Stimulated activated memory B cell treated with anti-CD40 and anti-IgM and Interleukin-4, amounts not matched to agents 10 μg/mL and 1 μg/mL and 100 μg/mL, for 72 hours (primary cell): ENCODE results near the gene HYOU1.
A peak's percentile ranks its signal among the peaks of the same experiment; 100 is the strongest.
"Not testable (repeated sequence)": the region's sequence is repeated elsewhere in the genome, so short reads cannot be mapped to it uniquely, and the experiment has no call there.

Experiments used
- ATAC-seq: fragments of 150-1000 bp; cut with Tn5 transposase; 2 replicates; pipeline ENCODE4 v1.10.0; 2021
- H3K27ac Mint-ChIP-seq: one replicate; pipeline ENCODE4 v1.8.0; 2022; ENCODE audit warnings: mild to moderate bottlenecking, mixed read lengths
- H3K27me3 Mint-ChIP-seq: one replicate; pipeline ENCODE4 v1.8.0; 2022; ENCODE audit warnings: mixed read lengths
- H3K36me3 Mint-ChIP-seq: one replicate; pipeline ENCODE4 v1.8.0; 2022; ENCODE audit warnings: mixed read lengths
- H3K4me1 Mint-ChIP-seq: one replicate; pipeline ENCODE4 v1.8.0; 2022; ENCODE audit warnings: mixed read lengths
- H3K4me3 Mint-ChIP-seq: one replicate; pipeline ENCODE4 v1.8.0; 2022; ENCODE audit warnings: mild to moderate bottlenecking, moderate library complexity, mixed read lengths
- H3K9me3 Mint-ChIP-seq: one replicate; pipeline ENCODE4 v1.8.0; 2022; ENCODE audit warnings: mixed read lengths

HYOU1 gene

DNA sequence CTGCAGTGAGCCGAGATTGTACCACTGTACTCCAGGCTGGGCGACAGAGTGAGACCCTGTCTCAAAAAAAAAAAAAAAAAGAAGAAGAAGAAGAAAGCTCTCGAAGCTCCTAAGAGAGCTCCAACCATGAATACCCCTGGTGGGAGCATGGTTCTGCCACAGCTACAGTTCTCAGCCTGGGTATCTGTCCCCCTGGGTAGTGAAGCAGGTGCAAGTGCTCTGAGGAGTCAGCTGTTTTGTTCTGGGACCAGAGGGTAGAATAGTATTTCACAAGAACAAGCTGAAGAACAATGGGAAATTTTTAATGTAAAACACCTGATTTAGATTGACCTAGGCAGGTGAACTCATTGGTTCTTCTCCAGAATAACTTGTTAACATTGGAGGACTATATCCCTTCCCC is 4.3 kb upstream of the HYOU1 start:
- H3K9me3 Mint-ChIP-seq, result no peaks in the 10 kb centered on the region
- H3K27me3 Mint-ChIP-seq, result no peaks in the 10 kb centered on the region
- peaks cover 30% of the 10 kb centered on the region for H3K4me1 Mint-ChIP-seq
- no peak overlapping the region for H3K27ac Mint-ChIP-seq
- ATAC-seq, result no peak
- no peaks in the 10 kb centered on the region for H3K36me3 Mint-ChIP-seq
- H3K4me3 Mint-ChIP-seq, result no peak overlapping the region

DNA sequence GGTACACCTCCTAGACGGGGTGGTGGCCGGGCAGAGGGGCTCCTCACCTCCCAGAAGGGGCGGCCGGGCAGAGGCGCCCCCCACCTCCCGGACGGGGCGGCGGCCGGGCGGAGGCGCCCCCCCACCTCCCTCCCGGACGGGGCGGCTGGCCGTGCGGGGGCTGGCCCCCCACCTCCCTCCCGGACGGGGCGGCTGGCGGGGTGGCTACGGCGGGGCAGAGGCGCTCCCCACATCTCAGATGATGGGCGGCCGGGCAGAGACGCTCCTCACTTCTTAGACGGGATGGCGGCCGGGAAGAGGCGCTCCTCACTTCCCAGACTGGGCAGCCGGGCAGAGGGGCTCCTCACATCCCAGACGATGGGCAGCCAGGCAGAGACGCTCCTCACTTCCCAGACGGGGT is 2.1 kb upstream of the HYOU1 start:
- Mint-ChIP-seq H3K36me3 (peaks cover 18% of the 10 kb centered on the region), H3K4me1 (peaks cover 32% of the 10 kb centered on the region)
- H3K27me3 Mint-ChIP-seq, H3K4me3 Mint-ChIP-seq, H3K27ac Mint-ChIP-seq, H3K9me3 Mint-ChIP-seq, ATAC-seq: not testable (repeated sequence)

- Mint-ChIP-seq H3K27ac (peak overlapping the region; percentile 95), H3K4me3 (peak overlapping the region; percentile 91), H3K27me3 (no peaks in the 10 kb centered on the region), H3K36me3 (peaks cover 42% of the 10 kb centered on the region), H3K9me3 (no peaks in the 10 kb centered on the region), H3K4me1 (peaks cover 58% of the 10 kb centered on the region)
- peak; percentile 3 for ATAC-seq
These were observed 495 bp downstream of the HYOU1 start for GRCh38 chr11:119056421-119056999.

GRCh38 chr11:119055901-119056300 is 1.1 kb downstream of the HYOU1 start:
- no peaks in the 10 kb centered on the region for H3K9me3 Mint-ChIP-seq
- H3K4me1 Mint-ChIP-seq, result peaks cover 64% of the 10 kb centered on the region
- H3K27me3 Mint-ChIP-seq, result no peaks in the 10 kb centered on the region
- no peak for ATAC-seq
- H3K27ac Mint-ChIP-seq, result peak overlapping the region; percentile 95
- peak overlapping the region; percentile 91 for H3K4me3 Mint-ChIP-seq
- H3K36me3 Mint-ChIP-seq, result peaks cover 48% of the 10 kb centered on the region

- Mint-ChIP-seq H3K27me3 (no peaks in the 10 kb centered on the region), H3K4me1 (peaks cover 71% of the 10 kb centered on the region), H3K4me3 (no peak overlapping the region), H3K27ac (no peak overlapping the region), H3K9me3 (no peaks in the 10 kb centered on the region), H3K36me3 (peaks cover 56% of the 10 kb centered on the region)
- no peak for ATAC-seq
These were observed 2.6 kb downstream of the HYOU1 start for GRCh38 chr11:119054418-119054817.

GRCh38 chr11:119052163-119052814 is 4.7 kb downstream of the HYOU1 start:
- no peaks in the 10 kb centered on the region for H3K9me3 Mint-ChIP-seq
- H3K27ac Mint-ChIP-seq, result peak overlapping the region; percentile 61
- H3K36me3 Mint-ChIP-seq, result peaks cover 77% of the 10 kb centered on the region

GRCh38 chr11:119051440-119052162 is 5.4 kb downstream of the HYOU1 start:
- no peaks in the 10 kb centered on the region for H3K27me3 Mint-ChIP-seq
- no peaks in the 10 kb centered on the region for H3K9me3 Mint-ChIP-seq
- peak overlapping the region; percentile 77 for H3K4me3 Mint-ChIP-seq
- peaks cover 58% of the 10 kb centered on the region for H3K4me1 Mint-ChIP-seq
- peak overlapping the region; percentile 61 for H3K27ac Mint-ChIP-seq
- peaks cover 84% of the 10 kb centered on the region for H3K36me3 Mint-ChIP-seq
- ATAC-seq, result peak; percentile 92

More at GRCh38 chr11:119052163-119052814, 4.7 kb downstream of the HYOU1 start:
- ATAC-seq, result no peak
- Mint-ChIP-seq H3K4me1 (peaks cover 59% of the 10 kb centered on the region), H3K4me3 (peak overlapping the region; percentile 77), H3K27me3 (no peaks in the 10 kb centered on the region)

DNA sequence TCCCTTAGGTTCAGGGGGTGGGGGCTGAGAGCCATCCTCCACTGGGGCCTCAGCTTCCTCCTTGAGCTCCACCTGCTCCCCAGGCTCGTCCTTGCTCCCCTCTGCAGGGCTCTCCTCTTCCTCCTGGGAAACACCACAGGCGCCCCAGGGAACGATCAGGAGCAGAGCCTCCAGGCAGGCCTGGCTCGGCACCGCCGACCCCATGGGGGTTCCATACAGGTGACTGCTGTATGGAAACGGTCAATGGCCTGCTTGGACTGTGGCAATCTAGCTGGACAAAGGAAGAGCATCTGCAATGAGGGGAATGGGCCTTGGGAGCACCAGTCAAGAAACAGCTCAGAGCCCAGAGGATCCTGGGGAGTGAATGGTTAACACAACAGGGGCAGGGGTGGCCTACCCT is 7.9 kb downstream of the HYOU1 start:
- H3K4me3 Mint-ChIP-seq, result no peak overlapping the region
- H3K27ac Mint-ChIP-seq, result no peak overlapping the region
- no peak for ATAC-seq
- H3K4me1 Mint-ChIP-seq, result peaks cover 39% of the 10 kb centered on the region
- peaks cover 88% of the 10 kb centered on the region for H3K36me3 Mint-ChIP-seq
- H3K27me3 Mint-ChIP-seq, result no peaks in the 10 kb centered on the region
- H3K9me3 Mint-ChIP-seq, result no peaks in the 10 kb centered on the region

GRCh38 chr11:119048644-119049043 is 8.4 kb downstream of the HYOU1 start:
- Mint-ChIP-seq H3K27ac (no peak overlapping the region), H3K36me3 (peaks cover 84% of the 10 kb centered on the region)

GRCh38 chr11:119047205-119047604 is 9.8 kb downstream of the HYOU1 start:
- peaks cover 22% of the 10 kb centered on the region for H3K4me1 Mint-ChIP-seq
- H3K27ac Mint-ChIP-seq, result no peak overlapping the region
- no peak for ATAC-seq
- H3K27me3 Mint-ChIP-seq, result no peaks in the 10 kb centered on the region
- H3K9me3 Mint-ChIP-seq, result no peaks in the 10 kb centered on the region
- H3K4me3 Mint-ChIP-seq, result no peak overlapping the region
- peaks cover 70% of the 10 kb centered on the region for H3K36me3 Mint-ChIP-seq

More at GRCh38 chr11:119048644-119049043, 8.4 kb downstream of the HYOU1 start:
- ATAC-seq, result no peak
- Mint-ChIP-seq H3K27me3 (no peaks in the 10 kb centered on the region), H3K4me3 (no peak overlapping the region), H3K4me1 (peaks cover 35% of the 10 kb centered on the region), H3K9me3 (no peaks in the 10 kb centered on the region)

DNA sequence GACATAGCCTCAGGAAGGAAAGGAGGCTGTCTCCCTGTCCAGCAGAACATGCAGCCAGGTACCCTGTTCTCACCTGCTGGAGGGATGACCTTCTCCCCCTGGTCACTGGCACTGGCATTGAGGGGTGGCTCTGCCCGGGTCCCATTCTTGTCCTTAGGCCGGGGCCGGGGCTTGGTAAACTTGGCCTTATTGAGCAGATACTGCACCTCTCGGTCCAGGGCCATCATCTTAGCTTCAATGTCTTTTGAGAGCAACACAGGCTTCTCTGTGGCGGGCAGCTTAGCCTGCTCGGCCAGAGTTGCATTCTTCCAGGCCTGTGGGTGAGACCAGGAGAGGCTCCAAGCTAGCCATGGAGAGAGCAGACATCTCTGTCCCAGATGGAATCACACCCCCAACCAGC is 10.5 kb downstream of the HYOU1 start:
- Mint-ChIP-seq H3K36me3 (peaks cover 65% of the 10 kb centered on the region), H3K27ac (no peak overlapping the region), H3K27me3 (no peaks in the 10 kb centered on the region), H3K9me3 (no peaks in the 10 kb centered on the region), H3K4me3 (no peak overlapping the region), H3K4me1 (peaks cover 20% of the 10 kb centered on the region)
- no peak for ATAC-seq

GRCh38 chr11:119044708-119045107 is 12.3 kb downstream of the HYOU1 start:
- Mint-ChIP-seq H3K27me3 (no peaks in the 10 kb centered on the region), H3K9me3 (no peaks in the 10 kb centered on the region), H3K4me1 (peaks cover 14% of the 10 kb centered on the region), H3K27ac (no peak overlapping the region), H3K4me3 (no peak overlapping the region), H3K36me3 (peaks cover 54% of the 10 kb centered on the region)
- ATAC-seq, result no peak

GRCh38 chr11:119042927-119043326 is 14.1 kb downstream of the HYOU1 start:
- ATAC-seq, result no peak

DNA sequence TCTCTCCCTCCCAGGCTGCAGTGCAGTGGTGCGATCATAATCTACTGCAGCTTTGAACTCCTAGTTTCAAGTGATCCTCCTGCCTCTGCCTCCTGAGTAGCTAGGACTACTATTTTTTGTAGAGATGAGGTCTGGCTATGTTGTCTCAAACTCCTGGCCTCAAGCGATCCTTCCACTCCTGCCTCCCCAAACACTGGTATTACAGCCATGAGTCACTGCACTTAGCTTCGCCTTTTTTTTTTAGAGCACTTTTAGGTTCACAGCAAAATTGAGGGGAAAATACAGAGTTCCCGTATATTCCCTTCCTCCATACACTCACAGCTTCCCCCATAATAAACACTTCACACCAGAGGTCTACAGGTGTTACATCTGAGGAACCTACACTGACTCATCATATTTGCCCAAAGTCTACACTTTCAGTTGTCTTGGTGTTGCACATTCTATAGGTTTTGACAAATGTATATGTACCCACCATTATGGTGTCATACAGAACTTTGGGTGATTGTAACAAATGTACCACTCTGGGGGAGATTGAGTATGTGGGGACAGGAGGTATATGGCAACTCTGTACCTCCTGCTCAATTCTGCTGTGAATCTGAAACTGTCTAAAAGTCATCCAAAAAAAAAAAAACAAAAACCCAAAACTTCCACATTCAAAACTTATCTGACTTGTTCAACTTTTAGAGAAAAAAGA is 15.0 kb downstream of the HYOU1 start:
- H3K4me1 Mint-ChIP-seq, result peaks cover 20% of the 10 kb centered on the region
- H3K9me3 Mint-ChIP-seq, result no peaks in the 10 kb centered on the region
- ATAC-seq, result no peak
- peaks cover 26% of the 10 kb centered on the region for H3K36me3 Mint-ChIP-seq
- H3K27me3 Mint-ChIP-seq, result no peaks in the 10 kb centered on the region
- H3K27ac Mint-ChIP-seq, result peak overlapping the region; percentile 9
- H3K4me3 Mint-ChIP-seq, result no peak overlapping the region

More at GRCh38 chr11:119042927-119043326, 14.1 kb downstream of the HYOU1 start:
- Mint-ChIP-seq H3K4me3 (no peak overlapping the region), H3K27ac (no peak overlapping the region), H3K36me3 (peaks cover 36% of the 10 kb centered on the region), H3K9me3 (no peaks in the 10 kb centered on the region), H3K4me1 (peaks cover 20% of the 10 kb centered on the region), H3K27me3 (no peaks in the 10 kb centered on the region)

- H3K36me3 Mint-ChIP-seq, ATAC-seq, H3K27ac Mint-ChIP-seq, H3K4me3 Mint-ChIP-seq, H3K27me3 Mint-ChIP-seq, H3K9me3 Mint-ChIP-seq: not testable (repeated sequence)
- H3K4me1 Mint-ChIP-seq, result peaks cover 20% of the 10 kb centered on the region
These were observed 17.5 kb downstream of the HYOU1 start for GRCh38 chr11:119039471-119039870.
